Peyer's patch (tissue), 4 donors: ENCODE data around the gene RUNDC1. TPM values are rescaled to one million over a fixed set of nuclear protein-coding genes. Genes with fewer than 3 reads are reported as not detected.
A peak's percentile ranks its signal among the peaks of the same experiment; 100 is the strongest.
"Not testable (repeated sequence)": the region's sequence is repeated elsewhere in the genome, so short reads cannot be mapped to it uniquely, and the experiment has no call there.

Source experiments
- DNase-seq, 3 donors: peaks; one replicate each; pipeline ENCODE4 v3.0.0-alpha.2; 2017 to 2019
- H3K27ac ChIP-seq, 4 donors: fragments of 200-600 bp; sonication (generic); one replicate each; pipeline ENCODE4 v1.5.1; 2016 to 2019
- H3K27me3 ChIP-seq, 2 donors: fragments of 200-600 bp; sonication (generic); one replicate each; pipeline ENCODE4 v1.5.1; 2019
- H3K36me3 ChIP-seq, 3 donors: fragments of 200-600 bp; sonication (generic); one replicate each; pipeline ENCODE4 v1.5.1; 2016 to 2019
- H3K4me1 ChIP-seq, 4 donors: fragments of 200-600 bp; sonication (generic); one replicate each; pipeline ENCODE4 v1.5.1; 2016 to 2019
- H3K4me3 ChIP-seq, 4 donors: fragments of 200-600 bp; sonication (generic); 1 replicate in 3 of 4; 2 replicates in 1 of 4; pipeline ENCODE4 v1.5.1; 2016 to 2019; ENCODE audit warnings: mild to moderate bottlenecking in 1 of 4
- H3K9me3 ChIP-seq, 4 donors: fragments of 200-600 bp; sonication (generic); one replicate each; pipeline ENCODE4 v1.5.1; 2016 to 2019; ENCODE audit warnings: mild to moderate bottlenecking in 1 of 4
- POLR2A ChIP-seq, 2 donors: fragments of 450-650 bp; IDR thresholded peaks; one replicate each; pipeline ENCODE4 v1.5.1; 2017; ENCODE audit warnings: antibody characterized with exemption in 2 of 2, mild to moderate bottlenecking in 2 of 2, moderate library complexity in 2 of 2
- total RNA-seq, 4 donors: library from RNA; depleted of rRNA; stranded (reverse); fragments of >200 nt; gene quantifications; one replicate each; pipeline ENCODE4 v1.1.0, GENCODE V29; 2016
- TF ChIP-seq, protein P1 (sequence below), 6 experiments: fragments of 450-650 bp in 4 of 6; fragments of 200-600 bp in 2 of 6; sonication (generic) in 1 of 6; IDR thresholded peaks; one replicate each; pipeline ENCODE4 v1.5.1; 2017 to 2019; ENCODE audit warnings: antibody characterized with exemption in 6 of 6, mild to moderate bottlenecking in 3 of 6, moderate library complexity in 1 of 6

Gene RUNDC1
- total RNA-seq, 4 donors from 2014 or later, result 17.2 to 37.3 (median 26.9) TPM

- TF ChIP-seq, protein P1, sequence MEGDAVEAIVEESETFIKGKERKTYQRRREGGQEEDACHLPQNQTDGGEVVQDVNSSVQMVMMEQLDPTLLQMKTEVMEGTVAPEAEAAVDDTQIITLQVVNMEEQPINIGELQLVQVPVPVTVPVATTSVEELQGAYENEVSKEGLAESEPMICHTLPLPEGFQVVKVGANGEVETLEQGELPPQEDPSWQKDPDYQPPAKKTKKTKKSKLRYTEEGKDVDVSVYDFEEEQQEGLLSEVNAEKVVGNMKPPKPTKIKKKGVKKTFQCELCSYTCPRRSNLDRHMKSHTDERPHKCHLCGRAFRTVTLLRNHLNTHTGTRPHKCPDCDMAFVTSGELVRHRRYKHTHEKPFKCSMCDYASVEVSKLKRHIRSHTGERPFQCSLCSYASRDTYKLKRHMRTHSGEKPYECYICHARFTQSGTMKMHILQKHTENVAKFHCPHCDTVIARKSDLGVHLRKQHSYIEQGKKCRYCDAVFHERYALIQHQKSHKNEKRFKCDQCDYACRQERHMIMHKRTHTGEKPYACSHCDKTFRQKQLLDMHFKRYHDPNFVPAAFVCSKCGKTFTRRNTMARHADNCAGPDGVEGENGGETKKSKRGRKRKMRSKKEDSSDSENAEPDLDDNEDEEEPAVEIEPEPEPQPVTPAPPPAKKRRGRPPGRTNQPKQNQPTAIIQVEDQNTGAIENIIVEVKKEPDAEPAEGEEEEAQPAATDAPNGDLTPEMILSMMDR (IDR thresholded peaks at IDR 0.05), result no peak
- TF ChIP-seq POLR2A (IDR thresholded peaks at IDR 0.05), result no peak
- Histone ChIP-seq H3K27ac (peak overlapping the region; percentile 83 to 94 (median 92)), H3K36me3 (peaks cover 0 to 41% (median 0%) of the 10 kb centered on the region in 3 donors), H3K27me3 (no peaks in the 10 kb centered on the region), H3K4me1 (peaks cover 0 to 10% (median 2%) of the 10 kb centered on the region in 4 donors), H3K9me3 (no peaks in the 10 kb centered on the region), H3K4me3 (peak overlapping the region in 3 of 4 donors; percentile 18 to 31 (median 21))
- DNase-seq, result no peak
These were observed 17.1 kb downstream of the RUNDC1 start for GRCh38 chr17:42997390-42997983.

DNA sequence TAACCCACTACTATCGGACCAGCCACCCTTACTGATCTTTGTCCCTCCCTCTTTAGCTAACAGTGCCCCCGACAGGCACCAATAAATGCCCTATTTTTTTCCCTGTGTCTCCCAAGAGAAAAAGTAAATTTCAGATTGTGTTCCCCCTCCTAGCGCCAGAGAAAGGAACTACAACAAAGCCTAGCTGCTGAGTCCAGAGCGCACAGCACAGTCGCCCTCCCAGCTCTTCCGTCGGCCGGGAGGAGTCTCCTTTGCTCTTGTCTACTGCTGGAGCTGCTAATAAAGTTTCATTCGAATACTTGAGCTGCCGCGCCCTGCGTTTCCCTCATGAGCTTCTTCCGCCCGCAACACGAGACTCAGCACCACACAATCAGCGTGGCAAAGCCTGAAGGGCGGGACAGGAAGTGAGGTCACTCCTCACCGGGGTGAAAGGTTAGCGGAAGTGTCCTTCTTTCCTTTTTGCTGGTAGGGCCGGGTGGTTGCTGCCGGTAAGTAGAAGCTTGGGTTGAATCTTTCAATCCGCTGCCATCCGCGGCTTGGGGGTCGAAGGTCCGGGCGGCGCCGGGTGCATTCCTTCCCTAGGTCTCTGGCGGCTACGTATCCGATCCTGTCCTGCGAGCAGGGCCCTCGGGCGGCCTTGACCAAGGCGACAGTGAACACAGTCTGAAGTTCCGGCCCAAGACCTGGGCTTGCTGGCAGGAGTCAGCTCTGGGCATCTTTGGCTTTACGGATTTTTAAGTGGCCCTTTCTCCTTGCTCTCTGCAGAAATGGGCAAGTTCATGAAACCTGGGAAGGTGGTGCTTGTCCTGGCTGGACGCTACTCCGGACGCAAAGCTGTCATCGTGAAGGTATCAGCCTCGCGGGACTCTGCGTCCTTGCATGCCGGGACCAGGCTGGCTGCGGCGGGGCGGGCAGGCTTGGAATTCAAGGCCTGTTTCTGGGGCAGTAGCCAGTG lies 17.9 kb downstream of the RUNDC1 start, which contains the start of gene RPL27:
Gene RPL27, plus strand, starts transcription at position 436 of the 955 bp plus-strand sequence. Its CDS starts 332 bp downstream, at position 768.
- peak within 1 kb of the TSS; percentile 49 to 79 (median 68) for H3K4me3 ChIP-seq
- peaks cover 0 to 10% (median 2%) of the 10 kb centered on the region in 4 donors for H3K4me1 ChIP-seq
- peak within 1 kb of the TSS; percentile 83 to 94 (median 92) for H3K27ac ChIP-seq
- peaks cover 0 to 40% (median 0%) of the 10 kb centered on the region in 3 donors for H3K36me3 ChIP-seq
- no peaks in the 10 kb centered on the region for H3K9me3 ChIP-seq
- peak; percentile 85 to 93 for TF ChIP-seq POLR2A (IDR thresholded peaks at IDR 0.05)
- TF ChIP-seq, protein P1 (IDR thresholded peaks at IDR 0.05), result peak; percentile 89 to 98 (median 94)
- no peaks in the 10 kb centered on the region for H3K27me3 ChIP-seq
- DNase-seq, result peak; percentile 97 to 99 (median 98)

- no peaks in the 10 kb centered on the region for H3K27me3 ChIP-seq
- peak overlapping the region; percentile 49 to 79 (median 68) for H3K4me3 ChIP-seq
- no peak for TF ChIP-seq POLR2A (IDR thresholded peaks at IDR 0.05)
- TF ChIP-seq, protein P1 (IDR thresholded peaks at IDR 0.05), result no peak
- peaks cover 0 to 10% (median 2%) of the 10 kb centered on the region in 4 donors for H3K4me1 ChIP-seq
- peak overlapping the region; percentile 83 to 94 (median 92) for H3K27ac ChIP-seq
- H3K36me3 ChIP-seq, result peaks cover 0 to 42% (median 0%) of the 10 kb centered on the region in 3 donors
- H3K9me3 ChIP-seq, result no peaks in the 10 kb centered on the region
- no peak for DNase-seq
These were observed 18.7 kb downstream of the RUNDC1 start for GRCh38 chr17:42999003-42999525.

- not testable (repeated sequence) for H3K9me3 ChIP-seq, H3K27ac ChIP-seq, H3K4me3 ChIP-seq, H3K27me3 ChIP-seq, DNase-seq
- peaks cover 0 to 42% (median 0%) of the 10 kb centered on the region in 3 donors for H3K36me3 ChIP-seq
- H3K4me1 ChIP-seq, result peaks cover 0 to 10% (median 2%) of the 10 kb centered on the region in 4 donors
These were observed 20.5 kb downstream of the RUNDC1 start for GRCh38 chr17:43000894-43001293.

DNA sequence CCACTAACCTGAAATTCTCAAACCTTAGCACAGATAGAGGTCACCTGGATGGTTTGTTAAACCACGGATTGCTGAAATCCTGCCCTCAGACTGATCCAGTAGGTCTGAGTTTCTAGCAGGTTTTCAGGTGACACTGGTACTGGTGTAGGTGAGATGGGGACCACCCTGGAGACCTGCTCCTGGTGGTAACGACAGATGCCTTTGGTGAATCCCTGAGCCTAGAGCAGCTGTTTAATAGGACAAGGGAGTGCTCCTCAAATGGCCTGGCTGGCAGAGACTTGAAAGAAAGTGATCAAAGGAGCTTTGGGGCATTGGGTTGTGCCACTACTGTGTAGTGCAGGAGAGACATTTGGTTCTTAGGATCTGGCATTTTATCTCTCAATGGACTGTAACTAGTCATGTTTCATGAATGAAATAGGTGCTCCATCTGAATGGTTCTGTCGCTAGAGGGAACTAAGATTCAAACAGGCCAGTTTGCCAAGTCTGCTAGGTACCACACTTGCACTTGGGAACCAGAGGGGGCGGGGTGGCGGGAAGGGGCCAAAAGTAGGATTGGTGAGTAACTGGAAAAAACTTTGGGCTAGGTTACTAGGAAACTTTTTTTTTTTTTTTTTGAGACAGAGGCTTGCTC lies 23.3 kb downstream of the RUNDC1 start:
- H3K9me3 ChIP-seq, result no peaks in the 10 kb centered on the region
- no peak overlapping the region for H3K27ac ChIP-seq
- no peak for TF ChIP-seq POLR2A (IDR thresholded peaks at IDR 0.05)
- TF ChIP-seq, protein P1 (IDR thresholded peaks at IDR 0.05), result no peak
- peaks cover 0 to 42% (median 0%) of the 10 kb centered on the region in 3 donors for H3K36me3 ChIP-seq
- H3K4me1 ChIP-seq, result peaks cover 0 to 26% (median 4%) of the 10 kb centered on the region in 4 donors
- no peaks in the 10 kb centered on the region for H3K27me3 ChIP-seq
- DNase-seq, result no peak
- H3K4me3 ChIP-seq, result no peak overlapping the region
